NCI-H82 treated with DMSO at 0.1 percent for 48 hours (cell line): ENCODE data around the gene SLC7A9.

Source experiments
- DNase-seq: peaks from one replicate; lab custom pipeline; 2025; ENCODE audit not compliant: unreplicated experiment; lab: John Stamatoyannopoulos, UW

The SLC7A9 gene

GRCh38 chr19:32869369-32869965 is at the start of gene SLC7A9:
SLC7A9 (minus strand) TSS chr19:32869767; CDS start chr19:32868534, 1,233 bp downstream.
- no peak for DNase-seq

- no peak for DNase-seq
Measured at GRCh38 chr19:32919365-32919764, 49.8 kb upstream of the SLC7A9 start.

DNA sequence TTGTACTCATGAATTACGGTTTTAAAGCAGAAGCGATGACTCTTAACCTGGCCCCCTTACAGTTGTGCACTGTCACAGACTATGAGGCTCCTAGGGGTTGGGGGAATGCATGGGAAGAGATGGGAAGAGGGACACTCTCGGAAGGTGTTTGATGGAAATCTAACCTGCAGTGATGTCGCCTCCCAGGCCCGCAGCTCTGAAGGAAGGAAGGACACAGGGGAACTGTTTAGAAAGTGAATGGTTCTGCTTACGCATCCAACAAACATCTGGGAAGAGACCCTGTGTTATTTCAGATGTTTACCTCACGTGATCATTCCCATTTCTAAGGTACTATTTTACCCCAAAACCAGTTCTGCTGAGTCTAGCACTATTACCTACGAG is 48.0 kb upstream of the SLC7A9 start:
- no peak for DNase-seq

DNA sequence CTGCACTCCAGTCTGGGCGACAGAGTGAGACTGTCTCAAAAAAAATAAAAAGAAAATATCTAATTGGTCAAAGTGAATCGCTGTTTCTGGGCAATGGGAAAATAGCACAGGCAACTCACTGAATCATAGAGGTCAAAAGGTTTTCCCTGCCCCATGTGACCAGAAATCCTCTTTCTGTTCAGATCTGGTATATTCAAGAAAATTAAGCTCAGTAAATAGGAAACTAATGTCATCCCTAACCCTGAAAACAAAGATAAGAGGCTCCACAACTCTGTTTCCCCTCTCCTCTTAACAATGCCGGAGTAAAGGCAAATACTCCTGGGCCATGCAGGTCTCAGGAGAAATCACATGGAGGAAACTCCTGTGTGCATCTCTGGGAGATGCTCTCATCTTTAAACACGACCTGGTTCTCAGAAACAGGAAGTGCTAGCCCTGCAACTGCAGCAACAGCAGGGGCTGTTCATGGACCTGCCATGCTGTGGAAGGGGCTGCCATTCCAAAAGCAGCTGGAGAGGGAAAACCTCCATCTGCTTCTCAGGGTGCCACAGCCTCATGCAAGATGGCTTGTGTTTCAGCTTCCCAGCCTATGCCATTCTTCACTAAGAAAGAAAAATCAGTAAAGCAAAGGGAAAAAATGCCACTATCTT is 47.5 kb upstream of the SLC7A9 start:
- DNase-seq, result no peak

DNA sequence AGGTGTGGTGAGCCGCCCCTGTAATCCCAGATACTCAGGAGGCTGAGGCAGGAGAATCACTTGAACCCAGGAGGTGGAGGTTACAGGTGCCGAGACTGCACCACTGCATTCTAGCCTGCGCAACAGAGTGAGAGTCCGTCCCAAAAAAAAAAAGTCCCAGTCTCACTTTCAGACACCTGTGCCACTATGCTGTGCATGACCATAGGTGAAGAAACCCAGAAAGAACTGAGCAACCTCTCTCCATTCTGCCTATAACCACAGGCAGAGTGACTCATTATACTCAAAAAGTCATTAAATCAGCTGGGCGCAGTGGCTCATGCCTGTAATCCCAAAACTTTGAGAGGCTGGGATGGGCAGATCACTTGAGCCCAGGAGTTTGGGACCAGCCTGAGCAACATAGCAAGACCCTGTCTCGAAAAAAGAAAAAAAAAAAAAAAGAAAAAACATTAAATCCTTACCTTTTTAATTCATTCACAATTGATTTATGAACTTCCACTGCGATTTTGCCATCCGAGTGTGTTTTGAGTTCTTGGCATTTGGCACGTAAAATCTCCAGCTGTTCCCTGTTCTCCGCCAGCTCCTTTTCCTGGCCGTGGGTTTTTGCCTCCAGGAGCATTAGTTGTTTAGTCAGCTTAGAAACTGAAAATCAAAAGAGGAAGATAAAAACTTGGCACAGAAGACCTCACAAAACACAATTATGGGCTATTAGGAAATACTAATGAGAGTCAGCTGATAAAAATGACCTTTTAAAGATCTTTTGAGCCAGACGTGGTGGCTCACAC is 45.5 kb upstream of the SLC7A9 start:
- no peak for DNase-seq

DNA sequence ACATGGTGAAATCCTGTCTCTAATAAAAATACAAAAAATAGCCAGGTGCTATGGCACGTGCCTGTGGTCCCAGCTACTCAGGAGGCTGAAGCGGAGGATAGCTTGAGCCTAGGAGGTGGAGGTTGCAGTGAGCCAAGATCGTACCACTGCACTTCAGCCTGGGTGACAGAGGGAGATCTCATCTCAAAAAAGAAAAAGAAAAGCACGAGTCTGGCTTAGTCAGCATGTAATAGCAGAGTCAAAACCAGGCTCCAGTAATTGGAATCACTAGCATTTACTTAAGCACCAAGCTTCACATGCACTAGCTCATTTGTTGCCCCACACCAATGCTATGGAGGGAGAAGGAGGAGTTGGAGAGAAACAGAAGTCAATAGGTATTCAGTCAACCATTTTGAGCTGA is 41.9 kb upstream of the SLC7A9 start:
- DNase-seq, result no peak

DNA sequence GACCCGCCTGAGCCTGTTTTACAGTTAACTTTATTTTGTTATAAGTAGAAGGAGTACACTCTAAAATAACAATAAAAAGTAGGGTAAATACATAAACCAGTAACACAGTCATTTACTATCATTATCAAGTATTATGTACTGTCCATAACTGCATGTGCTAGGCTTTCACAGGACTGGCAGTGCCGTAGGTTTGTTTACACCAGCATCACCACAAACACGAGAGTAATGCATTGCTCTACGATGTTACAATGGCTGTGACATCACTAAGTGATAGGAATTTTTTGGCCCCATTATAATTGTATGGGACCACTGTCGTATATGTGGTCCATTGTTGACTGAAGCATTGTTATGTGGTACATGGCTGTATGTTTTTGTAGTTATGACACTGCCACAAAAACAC is 41.3 kb upstream of the SLC7A9 start:
- DNase-seq, result no peak

GRCh38 chr19:32910094-32910493 is 40.5 kb upstream of the SLC7A9 start:
- DNase-seq, result no peak

DNA sequence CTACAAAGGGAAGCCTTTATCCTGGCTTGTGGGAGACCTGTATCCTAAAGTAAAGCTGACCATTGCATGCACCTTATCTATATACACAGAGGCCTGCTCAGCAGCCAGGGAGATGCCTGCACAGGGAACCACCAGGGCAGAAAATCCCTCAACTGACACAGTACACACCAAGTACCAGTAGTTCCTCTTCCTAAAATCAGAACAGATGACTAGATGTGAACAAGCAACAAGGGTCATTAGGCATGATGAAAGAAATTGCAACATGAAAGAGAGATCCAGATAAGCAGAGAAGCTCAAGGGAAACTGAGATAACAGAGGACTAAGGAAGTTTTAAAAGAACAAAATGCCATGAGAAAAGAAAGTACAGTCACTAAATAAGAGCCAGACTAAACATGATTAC is 39.7 kb upstream of the SLC7A9 start:
- no peak for DNase-seq

DNA sequence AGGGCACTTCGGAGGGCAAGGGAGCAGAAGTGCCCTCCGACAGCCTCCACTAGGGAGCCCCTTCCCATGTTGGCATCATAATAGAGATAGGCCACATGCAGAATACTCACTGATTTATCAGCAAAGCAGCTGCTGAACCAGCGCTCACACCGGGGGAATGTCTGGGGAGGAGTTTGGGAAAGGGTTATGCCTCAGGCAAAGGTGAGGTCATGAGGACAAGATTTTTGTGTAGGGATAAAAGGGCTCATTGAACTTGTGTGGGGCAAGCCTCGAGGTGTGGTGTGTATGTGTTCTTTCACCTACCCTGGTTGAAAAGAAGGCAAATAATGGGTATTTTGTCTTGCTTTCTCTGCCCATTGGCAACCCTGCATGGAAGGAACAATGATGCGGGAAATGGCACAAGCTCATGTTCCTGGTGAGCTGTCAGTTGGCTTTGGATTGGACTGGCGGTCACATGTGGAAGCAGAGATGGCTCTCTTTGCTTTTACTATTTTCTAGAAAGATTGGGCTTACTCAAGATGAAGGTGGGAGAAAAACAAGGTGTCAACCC is 39.1 kb upstream of the SLC7A9 start:
- no peak for DNase-seq

DNA sequence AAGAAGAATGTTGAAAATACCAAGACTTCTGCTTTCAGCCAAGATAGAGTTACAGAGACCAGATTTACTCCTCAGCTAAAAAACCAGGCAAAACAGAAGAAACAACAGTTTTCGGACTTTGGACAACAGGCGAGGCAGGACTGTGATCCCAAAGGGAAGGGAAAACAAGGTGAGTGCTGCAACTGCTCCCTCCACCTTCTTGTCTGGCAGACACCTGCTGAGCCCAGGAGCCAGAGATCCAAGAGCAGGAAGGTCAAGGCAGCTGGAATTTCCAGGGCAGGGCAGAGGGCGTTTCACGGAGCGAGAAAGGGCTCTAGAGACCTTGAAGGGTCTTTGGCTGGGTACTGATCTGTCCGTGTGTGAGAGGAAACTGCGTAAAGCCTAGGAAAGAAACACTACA is 32.9 kb upstream of the SLC7A9 start:
- no peak for DNase-seq

GRCh38 chr19:32901504-32902161 is 32.1 kb upstream of the SLC7A9 start:
- DNase-seq, result no peak

DNA sequence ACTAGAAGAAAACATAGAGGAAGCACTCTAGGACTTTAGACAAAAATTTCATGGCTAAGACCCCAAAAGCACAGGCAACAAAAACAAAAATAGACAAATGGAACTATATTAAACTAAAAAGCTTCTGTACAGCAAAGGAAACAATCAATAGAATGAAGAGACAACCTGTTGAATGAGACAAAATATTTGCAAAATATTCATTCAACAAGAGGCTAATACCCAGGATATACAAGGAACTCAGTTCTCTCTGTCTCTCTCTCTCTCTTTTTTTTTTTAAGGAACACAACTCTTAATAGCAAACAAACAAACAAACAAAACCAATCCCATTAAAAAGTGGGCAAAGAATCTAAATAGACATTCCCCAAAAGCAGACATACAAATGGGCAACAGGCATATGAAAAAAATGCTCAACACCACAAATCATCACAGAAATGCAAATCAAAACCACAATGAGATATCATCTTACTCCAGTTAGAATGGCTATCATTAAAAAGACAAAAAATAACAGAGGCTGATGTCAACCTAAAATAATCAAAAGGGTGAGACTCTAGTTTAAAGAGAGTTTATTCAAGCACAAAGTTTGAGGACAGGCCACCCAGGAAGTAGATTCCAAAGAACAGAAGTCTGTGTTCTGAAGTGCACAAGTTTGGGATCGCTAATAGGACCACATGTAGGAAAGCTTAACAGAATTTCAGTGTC is 27.1 kb upstream of the SLC7A9 start:
- DNase-seq, result no peak

GRCh38 chr19:32895384-32895783 is 25.8 kb upstream of the SLC7A9 start:
- DNase-seq, result no peak

DNA sequence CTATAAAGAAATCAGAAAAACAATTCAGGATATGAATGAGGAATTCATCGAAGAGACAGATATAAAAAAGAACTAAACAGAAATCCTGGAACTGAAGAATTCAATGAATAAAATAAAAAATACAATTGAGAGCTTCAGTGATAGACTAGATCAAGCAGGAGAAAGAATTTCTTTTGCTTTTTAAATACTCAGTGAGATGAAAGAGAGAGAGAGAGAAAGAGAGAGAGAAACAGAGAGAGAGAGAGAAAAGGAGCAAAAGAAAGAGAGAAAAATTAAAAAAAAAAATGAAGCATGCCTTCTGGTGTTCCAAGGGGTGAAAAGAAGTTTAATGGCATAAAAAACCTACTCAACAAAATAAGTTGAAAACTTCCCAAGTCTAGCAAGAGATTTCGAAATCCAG is 22.0 kb upstream of the SLC7A9 start:
- DNase-seq, result no peak

DNA sequence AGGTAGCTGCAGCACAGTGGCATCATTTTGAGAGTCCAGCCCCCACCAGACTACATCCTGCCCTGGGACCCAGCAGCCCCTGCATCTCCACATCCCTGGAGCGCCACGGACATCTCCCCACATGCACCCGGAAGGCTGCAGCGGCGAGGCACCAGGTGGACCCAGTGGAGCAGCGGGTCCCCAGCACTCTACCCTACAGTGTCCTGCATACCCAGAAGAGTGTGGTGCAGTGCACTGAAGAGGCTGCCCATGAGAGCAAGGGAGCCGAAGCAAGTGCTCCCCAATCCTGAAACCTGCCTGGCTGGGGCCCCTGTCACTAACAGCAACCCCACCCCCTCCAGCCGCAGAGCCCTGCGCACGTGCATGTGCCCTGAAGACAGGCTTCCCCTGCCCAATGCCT is 21.3 kb upstream of the SLC7A9 start:
- no peak for DNase-seq

GRCh38 chr19:32890326-32890725 is 20.8 kb upstream of the SLC7A9 start:
- no peak for DNase-seq

DNA sequence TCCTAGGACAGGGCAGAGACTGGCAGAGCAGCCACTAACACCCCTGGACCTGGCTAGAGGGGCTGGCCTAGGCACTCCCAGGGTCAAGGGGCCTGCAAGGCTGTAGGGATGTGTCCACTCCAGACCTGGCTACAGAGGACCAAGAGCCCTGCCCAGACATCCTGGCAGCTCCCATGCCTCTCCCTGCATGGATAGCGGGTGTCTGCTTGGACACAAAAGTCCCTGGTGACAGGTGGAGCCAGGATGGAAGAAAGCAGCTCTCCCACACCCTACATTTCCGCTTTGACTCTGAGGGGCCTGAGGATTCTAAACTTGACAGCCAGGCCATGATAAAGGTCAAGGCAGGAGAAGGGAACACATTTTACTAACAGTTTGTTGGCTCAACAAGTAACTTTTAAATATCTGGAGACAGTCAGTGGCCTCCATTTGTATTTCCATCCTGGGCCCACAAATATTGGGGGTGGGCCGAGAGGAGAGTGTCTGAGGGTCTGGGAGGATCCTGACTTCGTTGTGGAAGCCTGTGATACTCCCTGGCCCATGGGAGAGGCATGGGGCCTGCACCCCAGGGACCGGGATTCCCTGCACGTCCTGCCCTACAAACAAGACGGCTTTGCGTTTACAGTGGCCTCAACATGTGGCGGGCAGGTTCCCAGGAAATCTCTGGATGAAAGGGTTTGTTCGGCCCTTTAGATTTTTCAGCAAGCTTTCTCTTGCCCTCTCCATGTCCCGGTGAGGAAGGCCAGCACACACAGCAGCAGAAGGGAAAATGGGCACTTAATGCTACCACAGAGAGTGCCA is 19.8 kb upstream of the SLC7A9 start:
- no peak for DNase-seq

DNA sequence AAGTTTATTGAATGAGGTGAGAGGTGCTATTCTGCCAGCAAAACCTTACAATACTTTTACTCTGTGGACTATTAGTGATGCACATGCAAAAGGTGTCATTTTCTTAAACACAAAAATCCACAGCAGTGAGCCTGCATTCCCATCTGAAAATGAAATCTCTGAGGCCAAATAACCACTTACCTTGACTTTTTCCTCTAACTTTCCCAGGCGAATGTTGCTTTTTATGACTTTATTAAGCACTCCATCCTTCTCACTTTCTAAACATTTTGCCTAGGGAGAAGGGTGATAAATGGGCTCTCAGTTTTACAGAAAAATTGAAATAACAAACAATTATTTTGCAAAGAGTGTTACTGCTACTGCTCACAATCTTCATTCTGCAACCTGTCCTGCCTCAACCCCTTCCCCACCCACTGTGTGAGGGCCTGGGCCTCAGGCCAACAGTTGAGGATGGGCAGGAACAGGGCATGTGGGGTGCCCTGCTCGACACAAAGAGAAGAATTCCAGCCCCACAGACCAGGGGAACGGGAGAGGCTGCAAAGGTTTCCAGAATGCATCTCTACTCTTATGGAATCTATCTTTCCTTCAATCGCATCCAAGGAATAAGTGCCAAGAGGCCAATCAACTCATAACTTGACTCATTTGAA is 18.1 kb upstream of the SLC7A9 start:
- DNase-seq, result no peak

DNA sequence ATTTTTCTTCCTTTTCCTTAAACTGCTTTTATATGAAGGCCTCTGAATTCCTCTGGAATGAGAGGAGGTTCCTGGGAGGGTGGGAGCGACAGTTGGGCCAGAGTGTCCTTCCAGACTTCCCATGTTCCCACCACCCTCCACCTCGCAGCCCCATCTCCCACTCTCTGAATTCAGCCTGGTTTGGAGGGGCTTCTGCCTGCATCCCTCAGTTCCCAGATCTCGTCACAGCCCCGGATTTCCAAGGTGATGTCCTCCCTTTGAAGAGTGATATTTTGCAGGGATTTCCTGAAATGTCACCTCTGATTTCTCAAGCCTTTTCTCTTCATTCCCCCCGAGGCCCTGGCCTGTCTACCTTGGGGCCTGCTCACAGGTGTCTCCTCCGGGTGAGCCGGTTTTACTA is 16.7 kb upstream of the SLC7A9 start:
- no peak for DNase-seq
